MM.1S (cell line): ENCODE results near the gene RASSF6.
A peak's percentile ranks its signal among the peaks of the same experiment; 100 is the strongest.

Source experiments
- DNase-seq: peaks from one replicate; pipeline ENCODE4 v3.0.0-alpha.2; 2015
- H2AFZ ChIP-seq: fragments of 300-600 bp; sonication (generic); 2 replicates; pipeline ENCODE4 v1.6.0; 2016; ENCODE audit warnings: antibody characterized with exemption, low read length
- H3F3A ChIP-seq: fragments of 300-600 bp; sonication (generic); 2 replicates; pipeline ENCODE4 v1.6.1; 2016; ENCODE audit warnings: mild to moderate bottlenecking, antibody characterized with exemption, low read length, moderate library complexity, mixed read lengths; ENCODE audit not compliant: insufficient read depth
- H3K27ac ChIP-seq: fragments of 300-600 bp; sonication (generic); 2 replicates; pipeline ENCODE4 v1.5.1; 2016; ENCODE audit warnings: mild to moderate bottlenecking, low read length
- H3K27me3 ChIP-seq: fragments of 300-600 bp; sonication (generic); replicated peaks from 2 replicates; pipeline ENCODE4 v1.6.0; 2016; ENCODE audit warnings: low read length; ENCODE audit not compliant: insufficient read depth
- H3K36me3 ChIP-seq: fragments of 300-600 bp; sonication (generic); replicated peaks from 2 replicates; pipeline ENCODE4 v1.6.1; 2016; ENCODE audit warnings: mild to moderate bottlenecking, low read length, mixed read lengths; ENCODE audit not compliant: insufficient read depth
- H3K4me1 ChIP-seq: fragments of 300-600 bp; sonication (generic); 2 replicates; pipeline ENCODE4 v1.6.1; 2016; ENCODE audit warnings: low read length, mixed read lengths
- H3K4me2 ChIP-seq: fragments of 300-600 bp; sonication (generic); 2 replicates; pipeline ENCODE4 v1.6.0; 2016; ENCODE audit warnings: low read depth, low read length
- H3K4me3 ChIP-seq: fragments of 300-600 bp; sonication (generic); 2 replicates; pipeline ENCODE4 v1.5.1; 2016; ENCODE audit warnings: low read length, mixed read lengths
- H3K79me2 ChIP-seq: fragments of 300-600 bp; sonication (generic); 2 replicates; pipeline ENCODE4 v1.6.1; 2016; ENCODE audit warnings: mixed run types, low read length, mixed read lengths
- H3K9ac ChIP-seq: fragments of 300-600 bp; sonication (generic); 2 replicates; pipeline ENCODE4 v1.6.1; 2016; ENCODE audit warnings: low read length, mixed read lengths
- H3K9me2 ChIP-seq: fragments of 300-600 bp; sonication (generic); replicated peaks from 2 replicates; pipeline ENCODE4 v1.6.1; 2016; ENCODE audit warnings: mild to moderate bottlenecking, low read length, mixed read lengths; ENCODE audit not compliant: insufficient read depth
- H3K9me3 ChIP-seq: fragments of 300-600 bp; sonication (generic); replicated peaks from 2 replicates; pipeline ENCODE4 v1.6.1; 2016; ENCODE audit warnings: mild to moderate bottlenecking, low read length, mixed read lengths; ENCODE audit not compliant: insufficient read depth
- H4K20me1 ChIP-seq: fragments of 300-600 bp; sonication (generic); 2 replicates; pipeline ENCODE4 v1.6.1; 2016; ENCODE audit warnings: mild to moderate bottlenecking, low read length, moderate library complexity, mixed read lengths; ENCODE audit not compliant: insufficient read depth
- CTCF ChIP-seq: fragments of 300-600 bp; sonication (generic); IDR thresholded peaks from 2 replicates; pipeline ENCODE4 v1.5.1; 2016; ENCODE audit warnings: antibody characterized with exemption, low read length, mixed read lengths
- EZH2 ChIP-seq: fragments of 300-600 bp; sonication (generic); optimal IDR thresholded peaks from 2 replicates; pipeline ENCODE3; 2017; ENCODE audit warnings: low read depth, mild to moderate bottlenecking, antibody characterized with exemption, low read length, mixed read lengths
- EZH2phosphoT487 ChIP-seq: fragments of 300-600 bp; sonication (generic); IDR thresholded peaks from 2 replicates; pipeline ENCODE4 v1.6.1; 2018; ENCODE audit warnings: antibody characterized with exemption, low read length

RASSF6 gene

GRCh38 chr4:73589261-73589847 lies 30.9 kb downstream of the RASSF6 start:
- Histone ChIP-seq H3K36me3 (no peaks in the 10 kb centered on the region), H3K9ac (peak overlapping the region; percentile 72), H3K9me2 (no peaks in the 10 kb centered on the region), H3K27me3 (no peaks in the 10 kb centered on the region), H3K4me3 (peak overlapping the region; percentile 52), H2AFZ (peak overlapping the region; percentile 49), H3K4me2 (peak overlapping the region; percentile 90), H3K27ac (peak overlapping the region; percentile 87), H3K4me1 (peaks cover 24% of the 10 kb centered on the region), H4K20me1 (no peaks in the 10 kb centered on the region), H3F3A (peaks cover 20% of the 10 kb centered on the region), H3K9me3 (no peaks in the 10 kb centered on the region), H3K79me2 (no peaks in the 10 kb centered on the region)
- TF ChIP-seq EZH2phosphoT487 (no peak), CTCF (no peak), EZH2 (no peak)
- peak; percentile 48 for DNase-seq

GRCh38 chr4:73588613-73589012 lies 31.6 kb downstream of the RASSF6 start:
- H3K9ac ChIP-seq: peak overlapping the region; percentile 72; the same call in 1 of the 2 replicates
- H3K79me2 ChIP-seq: no peaks in the 10 kb centered on the region
- H3K4me3 ChIP-seq: peak overlapping the region; percentile 52; the same call in 1 of the 2 replicates
- no peaks in the 10 kb centered on the region for H3K9me2 ChIP-seq
- peak overlapping the region; percentile 87; the same call in 1 of the 2 replicates for H3K27ac ChIP-seq
- no peaks in the 10 kb centered on the region for H3K9me3 ChIP-seq
- peaks cover 20% of the 10 kb centered on the region for H3F3A ChIP-seq
- H3K4me2 ChIP-seq: peak overlapping the region; percentile 90
- TF ChIP-seq EZH2phosphoT487 (no peak), CTCF (no peak), EZH2 (no peak)
- H3K36me3 ChIP-seq: no peaks in the 10 kb centered on the region
- no peak overlapping the region for H2AFZ ChIP-seq
- H3K27me3 ChIP-seq: no peaks in the 10 kb centered on the region
- peaks cover 21% of the 10 kb centered on the region for H3K4me1 ChIP-seq
- H4K20me1 ChIP-seq: no peaks in the 10 kb centered on the region
- no peak for DNase-seq

- no peak overlapping the region for H3K9ac ChIP-seq
- DNase-seq: no peak
These were observed 33.6 kb downstream of the RASSF6 start for GRCh38 chr4:73586666-73587065.

More at GRCh38 chr4:73586666-73587065, 33.6 kb downstream of the RASSF6 start:
- Histone ChIP-seq H3K27me3 (no peaks in the 10 kb centered on the region), H3K4me1 (peaks cover 21% of the 10 kb centered on the region), H4K20me1 (no peaks in the 10 kb centered on the region), H3K9me2 (no peaks in the 10 kb centered on the region), H3K4me3 (no peak overlapping the region), H3K4me2 (no peak overlapping the region), H3K9me3 (no peaks in the 10 kb centered on the region), H3K27ac (no peak overlapping the region), H2AFZ (no peak overlapping the region), H3F3A (peaks cover 20% of the 10 kb centered on the region), H3K36me3 (no peaks in the 10 kb centered on the region), H3K79me2 (no peaks in the 10 kb centered on the region)
- TF ChIP-seq CTCF (no peak), EZH2 (no peak), EZH2phosphoT487 (no peak)
